ENCODE data around the gene PPP1R14B. TPM values are rescaled to one million over a fixed set of nuclear protein-coding genes. Genes with fewer than 3 reads are reported as not detected.

PPP1R14B gene
- total and polyA plus RNA-seq, 2 of the 13 experiments (the other 11 are each of a cell fraction or from before 2014, with no cell fraction given), result 110 to 148 TPM

- TF ChIP-seq ZBTB26 (CRISPR knock-in tag; IDR thresholded peaks at IDR 0.05; ENCODE audit: borderline replicate concordance), result no peak
- 0 out of 2 replicates have a peak, but pooled peaks have one; percentile 28 for TF ChIP-seq BRCA1 (CRISPR knock-in tag; IDR thresholded peaks at IDR 0.05)
- no peak for TF ChIP-seq ZNF570 (CRISPR knock-in tag; IDR thresholded peaks at IDR 0.05; ENCODE audit: borderline replicate concordance)
- peak; percentile 61; the same call in 1 of the 2 replicates for TF ChIP-seq FOXA3 (CRISPR knock-in tag; IDR thresholded peaks at IDR 0.05)
- no peak for TF ChIP-seq CERS6 (CRISPR knock-in tag; IDR thresholded peaks at IDR 0.05)
- no peak for TF ChIP-seq SOX13 (IDR thresholded peaks at IDR 0.05)
- TF ChIP-seq SOX13 (CRISPR knock-in tag; conservative IDR thresholded peaks at IDR 0.05 in 1 of 2, IDR thresholded peaks at IDR 0.05 in 1 of 2), result peak in 1 of 2 experiments; percentile 33; a peak in 2 of 4 replicates
- TF ChIP-seq, protein P1, sequence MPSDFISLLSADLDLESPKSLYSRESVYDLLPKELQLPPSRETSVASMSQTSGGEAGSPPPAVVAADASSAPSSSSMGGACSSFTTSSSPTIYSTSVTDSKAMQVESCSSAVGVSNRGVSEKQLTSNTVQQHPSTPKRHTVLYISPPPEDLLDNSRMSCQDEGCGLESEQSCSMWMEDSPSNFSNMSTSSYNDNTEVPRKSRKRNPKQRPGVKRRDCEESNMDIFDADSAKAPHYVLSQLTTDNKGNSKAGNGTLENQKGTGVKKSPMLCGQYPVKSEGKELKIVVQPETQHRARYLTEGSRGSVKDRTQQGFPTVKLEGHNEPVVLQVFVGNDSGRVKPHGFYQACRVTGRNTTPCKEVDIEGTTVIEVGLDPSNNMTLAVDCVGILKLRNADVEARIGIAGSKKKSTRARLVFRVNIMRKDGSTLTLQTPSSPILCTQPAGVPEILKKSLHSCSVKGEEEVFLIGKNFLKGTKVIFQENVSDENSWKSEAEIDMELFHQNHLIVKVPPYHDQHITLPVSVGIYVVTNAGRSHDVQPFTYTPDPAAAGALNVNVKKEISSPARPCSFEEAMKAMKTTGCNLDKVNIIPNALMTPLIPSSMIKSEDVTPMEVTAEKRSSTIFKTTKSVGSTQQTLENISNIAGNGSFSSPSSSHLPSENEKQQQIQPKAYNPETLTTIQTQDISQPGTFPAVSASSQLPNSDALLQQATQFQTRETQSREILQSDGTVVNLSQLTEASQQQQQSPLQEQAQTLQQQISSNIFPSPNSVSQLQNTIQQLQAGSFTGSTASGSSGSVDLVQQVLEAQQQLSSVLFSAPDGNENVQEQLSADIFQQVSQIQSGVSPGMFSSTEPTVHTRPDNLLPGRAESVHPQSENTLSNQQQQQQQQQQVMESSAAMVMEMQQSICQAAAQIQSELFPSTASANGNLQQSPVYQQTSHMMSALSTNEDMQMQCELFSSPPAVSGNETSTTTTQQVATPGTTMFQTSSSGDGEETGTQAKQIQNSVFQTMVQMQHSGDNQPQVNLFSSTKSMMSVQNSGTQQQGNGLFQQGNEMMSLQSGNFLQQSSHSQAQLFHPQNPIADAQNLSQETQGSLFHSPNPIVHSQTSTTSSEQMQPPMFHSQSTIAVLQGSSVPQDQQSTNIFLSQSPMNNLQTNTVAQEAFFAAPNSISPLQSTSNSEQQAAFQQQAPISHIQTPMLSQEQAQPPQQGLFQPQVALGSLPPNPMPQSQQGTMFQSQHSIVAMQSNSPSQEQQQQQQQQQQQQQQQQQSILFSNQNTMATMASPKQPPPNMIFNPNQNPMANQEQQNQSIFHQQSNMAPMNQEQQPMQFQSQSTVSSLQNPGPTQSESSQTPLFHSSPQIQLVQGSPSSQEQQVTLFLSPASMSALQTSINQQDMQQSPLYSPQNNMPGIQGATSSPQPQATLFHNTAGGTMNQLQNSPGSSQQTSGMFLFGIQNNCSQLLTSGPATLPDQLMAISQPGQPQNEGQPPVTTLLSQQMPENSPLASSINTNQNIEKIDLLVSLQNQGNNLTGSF (CRISPR knock-in tag; IDR thresholded peaks at IDR 0.05), result no peak
- TF ChIP-seq ZNF646 (CRISPR knock-in tag; IDR thresholded peaks at IDR 0.05), result no peak; the same call in 1 of the 2 replicates
- no peak; the same call in 1 of the 2 replicates for TF ChIP-seq GFI1 (CRISPR knock-in tag; IDR thresholded peaks at IDR 0.05; ENCODE audit: borderline replicate concordance)
- TF ChIP-seq IRX3 (CRISPR knock-in tag; IDR thresholded peaks at IDR 0.05; ENCODE audit: borderline replicate concordance, low read depth), result no peak
- no peak for TF ChIP-seq KMT2B (CRISPR knock-in tag; IDR thresholded peaks at IDR 0.05)
- no peak for TF ChIP-seq CENPT (CRISPR knock-in tag; IDR thresholded peaks at IDR 0.05; ENCODE audit: low read depth)
- no peak; the same call in 1 of the 2 replicates for TF ChIP-seq ZIK1 (CRISPR knock-in tag; IDR thresholded peaks at IDR 0.05; ENCODE audit: borderline replicate concordance, low read depth)
These were observed 22.9 kb upstream of the PPP1R14B start (continued) for GRCh38 chr11:64269540-64270220.

All from HepG2 (cell line).